T-helper 1 cell treated with Interleukin-12 subunit alpha and Interleukin-12 subunit beta and Interleukin-4 antibody, amounts not matched to agents 30 ng/mL and 1 ng/mL, for 36 hours (primary cell): ENCODE data around the gene PES1. TPM values are rescaled to one million over a fixed set of nuclear protein-coding genes. Genes with fewer than 3 reads are reported as not detected.
"Not testable (repeated sequence)": the region's sequence is repeated elsewhere in the genome, so short reads cannot be mapped to it uniquely, and the experiment has no call there.

Experiments
- intact Hi-C: fragments of 100-400 bp; cut with micrococcal nuclease; formaldehyde crosslinking; loops from one replicate; pipeline ENCODE4 v1.15.1; 2024
- total RNA-seq: library from RNA; stranded (reverse); gene quantifications from 2 replicates; pipeline ENCODE4 v1.2.3, GENCODE V29; 2022

Gene PES1
- total RNA-seq, result 88.1 and 89.0 TPM in 2 replicates

GRCh38 chr22:30591588-30592359 is at the start of gene PES1:
Gene PES1, minus strand, starts transcription at chr22:30591910. Its CDS starts 77 bp downstream, at chr22:30591833.
- intact Hi-C loops, result loop anchor here (1.0 kb wide), 8 partner anchors 14 to 824 kb away; partner anchors contain the start of genes DUSP18, SF3A1, SLC35E4 and UQCR10

GRCh38 chr22:30640839-30641430 is 49.2 kb upstream of the PES1 start:
- intact Hi-C loops, result no loop called here

GRCh38 chr22:30640361-30640760 is 48.7 kb upstream of the PES1 start:
- intact Hi-C loops, result no loop called here

- intact Hi-C loops, result loop anchor here (5.0 to 10.0 kb wide), 2 partner anchors 575 to 657 kb away; partner anchors contain the start of genes LIMK2 and PIK3IP1
Measured at GRCh38 chr22:30637701-30638114, 46.0 kb upstream of the PES1 start.

- intact Hi-C loops, result loop anchor here (5.0 to 10.0 kb wide), 2 partner anchors 576 to 658 kb away; partner anchors contain the start of genes LIMK2 and PIK3IP1
Measured at GRCh38 chr22:30636226-30637077, 44.7 kb upstream of the PES1 start.

GRCh38 chr22:30635273-30636225 is 43.8 kb upstream of the PES1 start, which contains the start of gene SLC35E4:
Gene SLC35E4, plus strand, starts transcription at chr22:30635781. Its CDS starts 670 bp downstream, at chr22:30636451.
- intact Hi-C loops, result loop anchor here (1.0 to 10.0 kb wide), 10 partner anchors 14 to 659 kb away; partner anchors contain the start of genes LIMK2, OSBP2, PIK3IP1 and TCN2

- intact Hi-C loops, result loop anchor here (1.0 to 10.0 kb wide), 18 partner anchors 15 to 660 kb away; partner anchors contain the start of genes DUSP18, LIMK2, OSBP2 and PIK3IP1
Measured at GRCh38 chr22:30634471-30635233, 42.9 kb upstream of the PES1 start.

GRCh38 chr22:30631469-30631868 is 39.8 kb upstream of the PES1 start:
- intact Hi-C loops, result loop anchor here (10.0 kb wide), 1 partner anchor 663 kb away; the partner anchor contains the start of gene PIK3IP1

- intact Hi-C loops, result no loop called here
Measured at GRCh38 chr22:30628491-30628890, 36.8 kb upstream of the PES1 start.

GRCh38 chr22:30627471-30627870 is 35.8 kb upstream of the PES1 start:
- intact Hi-C loops, result no loop called here

- intact Hi-C loops, result no loop called here
Measured at GRCh38 chr22:30626413-30626812, 34.7 kb upstream of the PES1 start.

GRCh38 chr22:30619909-30620308 is 28.2 kb upstream of the PES1 start:
- intact Hi-C loops, result not testable (repeated sequence)

GRCh38 chr22:30617819-30618218 is 26.1 kb upstream of the PES1 start:
- intact Hi-C loops, result no loop called here

GRCh38 chr22:30615543-30615954 is 23.8 kb upstream of the PES1 start:
- intact Hi-C loops, result no loop called here

- intact Hi-C loops, result no loop called here
Measured at GRCh38 chr22:30614879-30615278, 23.2 kb upstream of the PES1 start.

GRCh38 chr22:30614268-30614667 is 22.6 kb upstream of the PES1 start:
- intact Hi-C loops, result no loop called here

GRCh38 chr22:30612789-30613188 is 21.1 kb upstream of the PES1 start:
- intact Hi-C loops, result no loop called here

- intact Hi-C loops, result no loop called here
Measured at GRCh38 chr22:30611197-30611596, 19.5 kb upstream of the PES1 start.

- intact Hi-C loops, result no loop called here
Measured at GRCh38 chr22:30610299-30610698, 18.6 kb upstream of the PES1 start.
